ENCODE results near the gene SIT1.

The SIT1 gene

GRCh38 chr9:35603986-35604577, 46.6 kb downstream of the SIT1 start:
- Histone ChIP-seq H3K79me2 (ENCODE audit: insufficient read depth, low read length) (peaks cover 45% of the 10 kb centered on the region), H3K4me2 (ENCODE audit: low read depth, low read length, poor library complexity, severe bottlenecking) (peak overlapping the region; percentile 89), H3K9me2 (replicated peaks; ENCODE audit: low read depth, low read length) (no peaks in the 10 kb centered on the region), H3K9ac (ENCODE audit: low read depth, low read length, poor library complexity, severe bottlenecking) (peak overlapping the region; percentile 89), H3F3A (ENCODE audit: low read depth) (no peaks in the 10 kb centered on the region), H2AFZ (ENCODE audit: low read length) (peak overlapping the region; percentile 90), H3K9me3 (ENCODE audit: insufficient read depth, low read depth, low read length) (no peaks in the 10 kb centered on the region), H4K20me1 (ENCODE audit: insufficient read depth, low read length, poor library complexity, severe bottlenecking) (peaks cover 19% of the 10 kb centered on the region), H3K36me3 (ENCODE audit: insufficient read depth, low read length) (peaks cover under 1% of the 10 kb centered on the region; the same call in 1 of the 2 replicates), H3K4me1 (ENCODE audit: insufficient read depth, low read length, poor library complexity, severe bottlenecking) (peaks cover 43% of the 10 kb centered on the region), H3K27me3 (ENCODE audit: insufficient read depth, low read length, poor library complexity, severe bottlenecking) (no peaks in the 10 kb centered on the region), H3K4me3 (ENCODE audit: low read length, poor library complexity, severe bottlenecking) (peak overlapping the region; percentile 82)
- TF ChIP-seq CTCF (conservative IDR thresholded peaks at IDR 0.05; ENCODE audit: low read length) (peak; percentile 80), EZH2phosphoT487 (IDR thresholded peaks at IDR 0.05; ENCODE audit: borderline replicate concordance) (no peak)

- TF ChIP-seq CTCF (conservative IDR thresholded peaks at IDR 0.05; ENCODE audit: low read length) (no peak), EZH2phosphoT487 (IDR thresholded peaks at IDR 0.05; ENCODE audit: borderline replicate concordance) (no peak)
- no peaks in the 10 kb centered on the region for H3K9me2 ChIP-seq (replicated peaks; ENCODE audit: low read depth, low read length)
- peak overlapping the region; percentile 89 for H3K9ac ChIP-seq (ENCODE audit: low read depth, low read length, poor library complexity, severe bottlenecking)
- H3K9me3 ChIP-seq (ENCODE audit: insufficient read depth, low read depth, low read length) = no peaks in the 10 kb centered on the region
- no peaks in the 10 kb centered on the region for H3K27me3 ChIP-seq (ENCODE audit: insufficient read depth, low read length, poor library complexity, severe bottlenecking)
- H4K20me1 ChIP-seq (ENCODE audit: insufficient read depth, low read length, poor library complexity, severe bottlenecking) = peaks cover 19% of the 10 kb centered on the region
- no peaks in the 10 kb centered on the region for H3K36me3 ChIP-seq (ENCODE audit: insufficient read depth, low read length)
- peak overlapping the region; percentile 89 for H3K4me2 ChIP-seq (ENCODE audit: low read depth, low read length, poor library complexity, severe bottlenecking)
- H3K4me1 ChIP-seq (ENCODE audit: insufficient read depth, low read length, poor library complexity, severe bottlenecking) = peaks cover 43% of the 10 kb centered on the region
- no peaks in the 10 kb centered on the region for H3F3A ChIP-seq (ENCODE audit: low read depth)
- peak overlapping the region; percentile 82 for H3K4me3 ChIP-seq (ENCODE audit: low read length, poor library complexity, severe bottlenecking)
- peak overlapping the region; percentile 90 for H2AFZ ChIP-seq (ENCODE audit: low read length)
- H3K79me2 ChIP-seq (ENCODE audit: insufficient read depth, low read length) = peaks cover 45% of the 10 kb centered on the region
Observed at GRCh38 chr9:35603506-35603985, 47.2 kb downstream of the SIT1 start.

- Histone ChIP-seq H2AFZ (ENCODE audit: low read length) (no peak overlapping the region), H3K27me3 (ENCODE audit: insufficient read depth, low read length, poor library complexity, severe bottlenecking) (no peaks in the 10 kb centered on the region), H3K9me2 (replicated peaks; ENCODE audit: low read depth, low read length) (no peaks in the 10 kb centered on the region), H3K9me3 (ENCODE audit: insufficient read depth, low read depth, low read length) (no peaks in the 10 kb centered on the region), H4K20me1 (ENCODE audit: insufficient read depth, low read length, poor library complexity, severe bottlenecking) (no peaks in the 10 kb centered on the region), H3K4me3 (ENCODE audit: low read length, poor library complexity, severe bottlenecking) (no peak overlapping the region), H3K36me3 (ENCODE audit: insufficient read depth, low read length) (no peaks in the 10 kb centered on the region), H3F3A (ENCODE audit: low read depth) (no peaks in the 10 kb centered on the region), H3K9ac (ENCODE audit: low read depth, low read length, poor library complexity, severe bottlenecking) (no peak overlapping the region), H3K79me2 (ENCODE audit: insufficient read depth, low read length) (peaks cover 15% of the 10 kb centered on the region), H3K4me1 (ENCODE audit: insufficient read depth, low read length, poor library complexity, severe bottlenecking) (peaks cover 25% of the 10 kb centered on the region), H3K4me2 (ENCODE audit: low read depth, low read length, poor library complexity, severe bottlenecking) (no peak overlapping the region)
- peak; percentile 43; the same call in 1 of the 2 replicates for TF ChIP-seq CTCF (conservative IDR thresholded peaks at IDR 0.05; ENCODE audit: low read length)
- TF ChIP-seq EZH2phosphoT487 (IDR thresholded peaks at IDR 0.05; ENCODE audit: borderline replicate concordance) = no peak
Observed at GRCh38 chr9:35599763-35600604, 50.7 kb downstream of the SIT1 start.
